Stomach (tissue), 9 donors: ENCODE measurements around the gene LGR4. TPM values are rescaled to one million over a fixed set of nuclear protein-coding genes. Genes with fewer than 3 reads are reported as not detected.

Experiments
- DNase-seq, 2 donors: peaks; one replicate each; pipeline versions ENCODE4 v3.0.0 to v3.0.0-alpha.2; 2013 to 2019
- H3K27ac ChIP-seq, 5 donors: fragments of 200-600 bp in 4 of 5; sonication (generic) in 4 of 5; one replicate each; pipeline ENCODE4 v1.5.1; 2013 to 2019; ENCODE audit warnings: mild to moderate bottlenecking in 1 of 5, moderate library complexity in 1 of 5
- H3K27me3 ChIP-seq, 3 donors: fragments of 200-600 bp; sonication (generic); one replicate each; pipeline ENCODE4 v1.5.1; 2017 to 2019; ENCODE audit warnings: mixed run types in 1 of 3
- H3K36me3 ChIP-seq, 4 donors: fragments of 200-600 bp; sonication (generic); 1 replicate in 3 of 4; 2 replicates in 1 of 4; pipeline ENCODE4 v1.5.1; 2016 to 2019
- H3K4me1 ChIP-seq, 4 donors: fragments of 200-600 bp; sonication (generic); one replicate each; pipeline ENCODE4 v1.5.1; 2016 to 2019
- H3K4me3 ChIP-seq, 4 donors: fragments of 200-600 bp; sonication (generic) in 3 of 4; one replicate each; pipeline ENCODE4 v1.5.1; 2016 to 2019; ENCODE audit warnings: mild to moderate bottlenecking in 1 of 4
- H3K9me3 ChIP-seq, 4 donors: fragments of 200-600 bp; sonication (generic); one replicate each; pipeline ENCODE4 v1.5.1; 2016 to 2019
- CTCF ChIP-seq, 7 experiments: fragments of 450-650 bp in 4 of 7; fragments of 200-600 bp in 3 of 7; sonication (generic) in 3 of 7; IDR thresholded peaks; one replicate each; pipeline ENCODE4 v1.5.1; 2016 to 2019; ENCODE audit warnings: antibody characterized with exemption in 7 of 7, control low read depth in 2 of 7, mild to moderate bottlenecking in 1 of 7
- EP300 ChIP-seq: sonication (generic); formaldehyde crosslinking; IDR thresholded peaks from one replicate; pipeline ENCODE4 v1.6.1; 2017; ENCODE audit warnings: antibody characterized with exemption
- POLR2A ChIP-seq, 4 donors: fragments of 450-650 bp; IDR thresholded peaks; one replicate each; pipeline ENCODE4 v1.6.1; 2016; ENCODE audit warnings: antibody characterized with exemption in 4 of 4, control low read depth in 2 of 4, mild to moderate bottlenecking in 1 of 4, moderate library complexity in 1 of 4
- POLR2AphosphoS5 ChIP-seq, 3 donors: sonication (generic); formaldehyde crosslinking; IDR thresholded peaks; one replicate each; pipeline ENCODE4 v1.6.1; 2016; ENCODE audit warnings: antibody characterized with exemption in 3 of 3
- WGBS, 5 donors: extraction: QIAGEN DNeasy Blood & Tissue Kit in 3 of 5; methylation state at CpG; one replicate each; pipeline versions ENCODE4 v1.1.5 to v1.1.7; 2013 to 2018; 5-methylcytosine and 5-hydroxymethylcytosine counted together
- intact Hi-C: fragments of 100-400 bp; cut with DNase I; formaldehyde crosslinking; loops from one replicate; pipeline ENCODE4 v1.15.1; 2023; ENCODE audit warnings: low total_unique reads
- polyA plus RNA-seq, 3 donors: library from polyadenylated mRNA; stranded (reverse); fragments of 200-250 nt; gene quantifications; one replicate each; pipeline ENCODE4 v1.2.3, GENCODE V29; 2013
- total RNA-seq, 5 donors: library from RNA; depleted of rRNA; stranded (reverse); fragments of >200 nt; gene quantifications; one replicate each; pipeline versions ENCODE4 v1.1.0 to v1.2.3, GENCODE V29; 2014 to 2016
- donor health status: healthy with polysubstance abuse.
- donor health status: Bipolar disorder and iron deficiency.
- donor health status: healthy.

LGR4 gene
- total and polyA plus RNA-seq, 8 donors = 5.6 to 236 (median 31.3) TPM

GRCh38 chr11:27507557-27508322 lies 35.1 kb upstream of the LGR4 start:
- DNase-seq = no peak

GRCh38 chr11:27506200-27507182 lies 33.9 kb upstream of the LGR4 start, which contains the start of gene LIN7C:
Gene LIN7C (minus strand): TSS chr11:27506769. CDS start chr11:27506752, 17 bp downstream.
- DNase-seq = peak; percentile 97 to 99
- Histone ChIP-seq H3K9me3 (no peaks in the 10 kb centered on the region), H3K36me3 (peaks cover 0 to 11% (median 5%) of the 10 kb centered on the region in 4 donors), H3K4me1 (peaks cover 11 to 56% (median 38%) of the 10 kb centered on the region in 4 donors), H3K27me3 (no peaks in the 10 kb centered on the region), H3K4me3 (peak within 1 kb of the TSS; percentile 64 to 89 (median 80)), H3K27ac (peak within 1 kb of the TSS; percentile 85 to 95 (median 92))
- 0 to 1% (median 1%) methylated on average over 41 to 60 of the region's 60 CpGs for WGBS, 5 donors
- TF ChIP-seq CTCF (IDR thresholded peaks at IDR 0.05) (no peak), EP300 (no peak), POLR2A (IDR thresholded peaks at IDR 0.05) (peak in 2 of 4 donors; percentile 73 to 93), POLR2AphosphoS5 (IDR thresholded peaks at IDR 0.05) (peak; percentile 80 to 92 (median 89))
- intact Hi-C loops = no loop called here

More at GRCh38 chr11:27507557-27508322, 35.1 kb upstream of the LGR4 start:
- TF ChIP-seq CTCF (IDR thresholded peaks at IDR 0.05) = no peak
- no peak for TF ChIP-seq EP300
- no peak for TF ChIP-seq POLR2A (IDR thresholded peaks at IDR 0.05)
- TF ChIP-seq POLR2AphosphoS5 (IDR thresholded peaks at IDR 0.05) = no peak
- Histone ChIP-seq H3K27me3 (no peaks in the 10 kb centered on the region), H3K4me1 (peaks cover 11 to 44% (median 34%) of the 10 kb centered on the region in 4 donors), H3K9me3 (no peaks in the 10 kb centered on the region), H3K36me3 (peaks cover 0 to 3% (median 0%) of the 10 kb centered on the region in 4 donors), H3K27ac (no peak overlapping the region), H3K4me3 (peak overlapping the region; percentile 64 to 89 (median 80))
- intact Hi-C loops = no loop called here
- 93 to 98% (median 97%) methylated on average over 4 of the region's 4 CpGs for WGBS, 5 donors

GRCh38 chr11:27505781-27506180 lies 33.2 kb upstream of the LGR4 start:
- intact Hi-C loops = no loop called here
- H3K4me1 ChIP-seq = peaks cover 11 to 57% (median 38%) of the 10 kb centered on the region in 4 donors
- peak overlapping the region; percentile 64 to 89 (median 80) for H3K4me3 ChIP-seq
- H3K36me3 ChIP-seq = peaks cover 3 to 18% (median 12%) of the 10 kb centered on the region in 4 donors
- H3K9me3 ChIP-seq = no peaks in the 10 kb centered on the region
- WGBS, 5 donors = 2 to 5% (median 4%) methylated on average over 5 of the region's 5 CpGs
- DNase-seq = no peak
- TF ChIP-seq EP300 (no peak), POLR2AphosphoS5 (IDR thresholded peaks at IDR 0.05) (no peak), POLR2A (IDR thresholded peaks at IDR 0.05) (no peak), CTCF (IDR thresholded peaks at IDR 0.05) (no peak)
- H3K27me3 ChIP-seq = no peaks in the 10 kb centered on the region
- H3K27ac ChIP-seq = peak overlapping the region in 4 of 5 donors; percentile 85 to 94 (median 92)

GRCh38 chr11:27504205-27504604 lies 31.6 kb upstream of the LGR4 start:
- no peak for DNase-seq
- H3K27me3 ChIP-seq = no peaks in the 10 kb centered on the region
- H3K4me3 ChIP-seq = no peak overlapping the region
- H3K36me3 ChIP-seq = peaks cover 12 to 34% (median 28%) of the 10 kb centered on the region in 4 donors
- H3K9me3 ChIP-seq = no peaks in the 10 kb centered on the region
- peaks cover 11 to 72% (median 38%) of the 10 kb centered on the region in 4 donors for H3K4me1 ChIP-seq
- 73 to 81% (median 77%) methylated on average over 2 of the region's 2 CpGs for WGBS, 5 donors
- TF ChIP-seq POLR2AphosphoS5 (IDR thresholded peaks at IDR 0.05) (no peak), CTCF (IDR thresholded peaks at IDR 0.05) (no peak), EP300 (no peak), POLR2A (IDR thresholded peaks at IDR 0.05) (no peak)
- intact Hi-C loops = no loop called here
- no peak overlapping the region for H3K27ac ChIP-seq
